Stimulated activated CD4-positive, alpha-beta T cell treated with anti-CD3 and anti-CD28 coated beads, Interleukin-1b, Interleukin-23, amount 100 ng/mL, for 4 hours (primary cell): ENCODE results near the gene TBX4.
"Not testable (repeated sequence)": the region's sequence is repeated elsewhere in the genome, so short reads cannot be mapped to it uniquely, and the experiment has no call there.

Experiments
- DNase-seq, 2 donors: peaks; one replicate each; pipeline ENCODE4 v3.0.0-alpha.2; 2020; ENCODE audit warnings: low read depth in 2 of 2

TBX4 gene

DNA sequence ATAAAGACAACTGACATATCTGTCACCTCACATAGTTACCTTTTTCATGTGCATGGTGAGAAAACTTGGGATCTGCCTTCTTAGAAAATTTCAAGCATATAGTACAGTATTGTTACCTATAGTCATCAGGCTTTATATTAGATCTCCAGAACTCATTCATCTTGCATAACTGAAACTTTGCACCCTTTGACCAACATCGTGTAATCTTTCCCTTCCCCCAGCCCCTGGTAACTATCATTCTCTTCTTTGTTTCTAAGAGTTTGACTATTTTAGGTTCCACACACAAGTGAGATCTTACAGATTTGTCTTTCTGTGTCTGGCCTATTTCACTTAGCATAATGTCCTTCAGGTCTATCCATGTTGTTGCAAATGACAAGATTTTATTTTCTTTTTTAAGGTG, 22.9 kb upstream of the TBX4 start:
- no peak for DNase-seq

DNA sequence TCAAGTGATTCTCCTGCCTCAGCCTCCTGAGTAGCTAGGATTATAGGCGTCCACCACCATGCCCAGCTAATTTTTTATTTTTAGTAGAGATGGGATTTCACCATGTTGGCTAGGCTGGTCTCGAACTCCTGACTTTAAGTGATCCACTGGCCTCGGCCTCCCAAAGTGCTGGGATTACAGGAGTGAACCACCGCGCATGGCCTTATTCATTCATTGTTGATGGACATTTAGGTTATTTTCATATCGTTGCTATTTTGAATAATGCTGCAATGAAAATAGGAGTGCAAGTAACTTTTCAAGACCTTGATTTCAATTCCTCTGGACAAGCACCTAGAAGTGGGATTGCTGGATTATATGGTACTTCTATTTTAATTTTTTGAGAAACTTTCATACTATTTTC, 22.4 kb upstream of the TBX4 start:
- not testable (repeated sequence) for DNase-seq

DNA sequence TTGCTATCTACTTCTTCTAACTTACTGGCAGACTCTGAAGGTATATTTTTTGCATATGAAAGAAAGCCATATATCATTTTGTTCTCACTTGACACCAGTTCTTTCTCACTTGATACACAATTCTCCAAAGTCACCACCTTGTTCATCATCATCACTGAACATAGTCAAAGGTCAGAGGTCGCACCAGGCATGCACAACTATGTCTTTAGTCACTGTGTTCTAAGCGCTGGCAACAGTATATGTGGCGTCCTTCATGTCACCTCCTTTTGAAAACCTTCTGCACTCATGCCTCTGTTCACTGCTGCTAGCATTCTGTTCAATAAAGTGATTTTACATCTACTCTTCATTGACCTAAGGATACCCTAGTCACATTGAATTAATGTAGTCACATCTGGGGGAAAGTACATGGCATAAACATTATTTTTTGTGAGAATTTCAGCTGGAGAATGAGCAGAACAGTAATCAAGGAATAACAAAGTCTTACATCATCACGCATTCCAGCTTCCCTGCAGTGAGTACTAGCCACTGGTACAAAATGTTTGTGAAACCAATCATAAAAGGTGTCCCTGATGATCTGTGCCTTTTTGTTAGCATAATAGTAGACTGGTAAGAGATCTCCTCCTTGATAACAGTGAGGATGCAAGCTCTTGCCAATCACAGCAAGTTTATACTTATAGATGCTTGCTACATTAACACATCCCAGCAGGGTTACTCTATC, 20.5 kb upstream of the TBX4 start:
- DNase-seq = no peak

DNA sequence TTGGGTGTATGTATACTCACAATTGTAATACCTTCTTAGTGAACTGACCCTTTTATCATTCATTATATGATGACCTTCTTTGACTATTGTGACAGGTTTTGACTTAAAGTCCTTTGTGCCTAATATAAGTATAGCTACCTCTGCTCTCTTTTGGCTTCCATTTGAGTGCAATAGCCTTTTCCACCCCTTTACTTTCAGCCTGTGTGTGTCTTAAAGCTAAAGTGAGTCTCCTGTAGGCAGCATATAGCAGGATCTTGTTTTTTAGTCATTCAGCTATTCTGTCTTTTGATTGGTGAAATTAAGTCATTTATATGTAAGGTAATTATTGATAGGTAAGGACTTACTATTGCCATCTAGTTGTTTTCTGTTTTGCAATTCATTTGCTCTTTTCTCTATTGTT, 15.9 kb upstream of the TBX4 start:
- no peak for DNase-seq

DNA sequence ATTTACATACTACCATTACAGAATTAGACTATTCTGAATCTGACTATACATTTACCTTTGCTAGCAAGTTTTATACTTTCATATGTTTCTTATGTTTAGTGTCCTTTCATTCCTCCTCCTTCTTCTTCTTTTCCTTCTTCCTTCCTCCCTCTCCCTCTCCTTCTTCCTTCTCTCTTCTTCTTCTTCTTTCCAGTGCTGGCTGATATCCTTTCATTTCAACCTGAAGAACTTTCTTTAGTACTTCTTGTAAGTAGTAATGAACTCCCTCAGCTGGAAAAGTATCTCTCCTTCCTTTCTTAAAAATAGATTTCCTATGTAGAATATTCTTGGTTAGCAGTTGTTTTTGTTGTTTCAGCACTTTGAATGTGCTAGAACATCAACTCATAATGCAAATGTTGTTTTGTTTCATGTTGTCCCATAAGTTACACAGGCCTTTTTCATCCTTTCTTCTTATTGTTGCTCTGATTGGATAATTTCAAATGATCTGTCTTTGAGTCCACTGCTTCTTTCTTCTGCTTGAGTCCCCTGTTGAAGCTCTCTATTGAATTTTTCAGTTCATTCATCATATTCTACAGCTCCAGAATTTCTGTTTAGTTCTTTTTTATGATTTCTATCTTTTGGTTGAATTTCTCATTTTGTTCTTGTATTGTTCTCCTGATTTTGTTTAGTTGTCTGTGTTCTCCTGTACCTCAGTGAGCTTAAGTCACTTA, 15.1 kb upstream of the TBX4 start:
- DNase-seq = no peak

DNA sequence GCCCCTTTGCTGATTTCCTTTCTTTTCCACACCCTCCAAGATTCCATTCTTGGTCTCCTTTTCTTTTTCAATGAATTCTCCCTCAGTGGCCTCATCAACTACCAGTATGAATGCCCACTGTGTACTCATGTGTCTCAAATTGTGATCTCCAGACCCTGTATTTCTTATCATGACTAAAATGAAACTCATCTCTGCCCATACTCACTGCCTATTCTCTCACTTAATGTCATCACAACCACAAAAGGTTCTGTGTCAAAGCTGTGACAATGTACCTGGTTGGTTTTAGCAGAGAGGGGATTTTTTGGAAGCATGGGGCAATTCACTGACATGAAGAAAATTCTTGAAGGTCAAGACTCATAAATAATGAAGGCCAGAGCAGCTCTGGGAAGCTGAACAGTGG, 11.5 kb upstream of the TBX4 start:
- no peak for DNase-seq

DNA sequence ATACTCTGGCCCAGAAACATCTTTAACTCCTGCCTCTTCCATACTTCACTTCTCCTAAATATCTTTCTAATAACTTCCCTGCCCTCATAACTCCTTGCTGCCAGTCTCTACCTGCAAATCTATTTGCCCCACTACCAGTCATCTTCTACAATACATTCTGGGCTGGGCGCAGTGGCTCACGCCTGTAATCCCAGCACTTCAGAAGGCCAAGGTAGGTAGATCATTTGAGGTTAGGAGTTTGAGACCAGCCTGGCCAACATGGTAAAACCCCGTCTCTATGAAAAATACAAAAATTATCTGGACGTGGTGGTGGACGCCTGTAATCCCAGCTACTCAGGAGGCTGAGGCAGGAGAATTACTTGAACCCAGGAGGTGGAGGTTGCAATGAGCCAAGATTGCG, 10.7 kb upstream of the TBX4 start:
- not testable (repeated sequence) for DNase-seq

DNA sequence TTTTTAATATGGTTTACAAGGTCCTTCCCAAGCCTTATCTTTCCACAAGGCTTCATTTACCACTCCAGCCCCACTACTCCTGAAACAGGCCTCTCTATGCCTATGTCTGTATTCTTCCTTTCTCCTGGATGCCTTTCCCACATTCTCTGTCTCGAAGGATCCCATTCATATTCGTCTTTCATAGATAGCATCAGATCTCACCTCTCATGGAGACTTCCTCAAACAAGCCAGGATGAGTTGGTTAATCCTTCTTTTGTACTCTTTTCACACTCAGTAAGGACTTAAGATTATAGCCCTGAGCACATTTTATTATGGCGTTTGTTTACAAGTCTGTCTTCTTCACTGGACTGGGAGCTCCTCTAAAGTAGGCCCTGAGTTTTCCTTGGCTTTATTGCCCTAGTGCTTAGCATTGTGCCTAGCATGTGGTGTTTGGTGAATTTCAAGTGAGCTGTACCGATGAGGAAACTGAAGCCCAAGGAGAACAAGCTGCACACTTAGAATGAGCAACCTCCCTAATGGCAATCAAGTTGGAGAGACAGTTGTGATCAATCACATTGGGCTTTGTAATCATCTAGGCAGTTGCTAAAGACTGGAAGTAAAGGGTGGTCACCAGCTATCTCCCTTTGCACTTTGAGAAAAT, 10.0 kb upstream of the TBX4 start:
- DNase-seq = no peak

DNA sequence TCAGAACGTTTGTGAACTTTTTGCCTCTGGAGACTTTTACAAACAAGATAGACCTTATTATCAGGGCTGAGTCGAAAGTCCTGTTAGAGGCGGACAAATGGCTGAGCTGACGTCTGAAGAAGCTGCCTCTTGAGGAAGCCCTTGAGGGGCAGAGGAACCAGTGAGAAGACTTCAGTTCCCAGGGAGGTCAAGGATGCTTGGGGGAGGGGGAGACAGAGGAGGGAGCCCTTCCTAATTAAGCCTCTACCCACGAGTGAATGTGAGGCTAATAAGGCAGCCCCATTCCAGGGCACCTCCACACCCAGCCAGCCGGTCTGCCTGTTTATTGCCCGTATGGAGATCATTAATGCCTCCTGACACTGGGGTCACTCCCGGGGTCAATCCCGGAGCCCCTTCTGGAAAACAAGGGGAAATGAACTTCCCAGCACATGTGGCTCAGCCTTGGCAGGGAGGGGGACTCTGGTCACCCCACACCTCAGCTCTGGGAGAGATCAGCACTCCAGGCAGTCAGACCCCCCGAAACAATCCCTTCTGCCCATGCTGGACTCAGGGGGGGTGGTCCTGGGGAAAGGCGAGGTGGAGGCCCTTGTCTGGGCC, 9.2 kb upstream of the TBX4 start:
- no peak for DNase-seq

DNA sequence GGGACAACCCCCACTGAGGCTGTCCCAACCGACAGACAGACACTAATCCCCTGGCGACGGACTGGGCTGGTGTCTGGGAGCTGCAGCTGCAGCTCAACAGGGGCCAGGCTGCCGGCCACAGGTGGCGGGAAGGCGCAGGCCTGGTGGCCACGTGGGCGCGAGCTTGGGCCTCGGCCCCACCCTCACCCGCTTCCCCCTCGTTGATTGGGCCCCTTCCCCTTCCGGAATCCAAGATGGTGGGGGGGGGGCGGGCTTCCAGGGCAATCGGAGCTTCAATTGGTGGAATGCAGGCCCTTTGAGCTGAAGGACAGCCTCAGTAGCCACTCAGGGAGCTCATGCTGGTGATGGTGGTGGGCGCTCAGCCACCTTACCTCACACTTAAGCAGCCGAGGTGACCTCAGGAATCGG, 8.7 kb upstream of the TBX4 start:
- DNase-seq = no peak

DNA sequence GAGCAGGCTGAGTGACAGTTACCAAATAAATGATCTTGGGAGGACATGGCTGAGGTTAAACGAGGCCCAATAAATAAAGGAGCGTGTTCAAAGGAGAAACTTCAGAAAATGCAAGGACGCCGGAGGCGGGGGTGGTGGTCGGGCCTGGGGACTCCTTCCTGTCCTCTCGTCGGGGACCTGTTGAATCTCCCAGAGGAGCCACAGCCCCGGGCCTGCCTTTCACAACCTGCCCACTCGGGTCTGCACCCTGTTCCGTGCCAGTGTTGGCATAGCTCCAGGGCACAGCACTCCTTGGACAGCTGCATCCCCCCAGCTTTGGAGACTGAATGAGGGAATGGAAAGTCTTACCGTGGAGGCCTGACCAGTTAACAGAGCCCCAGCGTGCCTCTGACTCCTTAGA, 8.1 kb upstream of the TBX4 start:
- DNase-seq = no peak

DNA sequence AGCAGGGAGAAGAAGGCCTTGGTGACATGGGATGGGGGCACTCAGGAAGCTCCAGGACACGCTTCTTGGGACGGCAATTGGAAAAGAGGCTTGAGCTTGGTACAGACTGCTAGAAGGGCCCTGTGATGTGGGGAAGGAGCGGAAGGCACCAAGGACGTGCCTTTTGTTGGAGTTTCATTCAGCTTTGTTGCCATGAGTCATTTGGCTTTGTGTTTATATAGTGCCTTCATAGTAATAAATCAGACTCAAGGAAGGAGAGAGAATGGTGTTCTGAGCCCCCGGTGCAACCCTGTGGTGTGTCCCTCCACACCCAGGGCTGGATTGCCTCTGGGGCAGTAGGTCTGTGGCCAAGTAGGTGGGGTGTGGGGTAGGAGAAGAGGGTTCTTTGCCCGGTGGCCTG, 7.4 kb upstream of the TBX4 start:
- no peak for DNase-seq

DNA sequence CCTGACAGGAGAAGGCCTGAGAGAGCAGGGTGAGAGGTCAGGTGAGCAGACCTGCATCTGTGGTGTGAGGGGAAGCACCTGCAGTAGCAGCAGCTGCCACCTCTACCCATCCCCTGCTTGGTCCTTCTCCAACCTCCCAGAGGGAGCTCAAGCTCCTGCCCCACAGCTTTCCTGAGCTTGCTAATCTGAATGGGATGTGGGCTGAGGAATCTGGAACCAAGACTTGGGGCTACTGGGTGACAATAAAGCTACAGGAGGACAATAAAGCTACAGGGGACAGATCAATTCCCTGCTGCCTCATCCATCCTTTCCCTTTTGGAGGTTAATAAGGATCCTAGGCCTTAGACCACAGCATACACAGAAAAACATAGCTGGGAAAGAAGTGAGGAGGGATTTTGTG, 4.9 kb upstream of the TBX4 start:
- DNase-seq = no peak

DNA sequence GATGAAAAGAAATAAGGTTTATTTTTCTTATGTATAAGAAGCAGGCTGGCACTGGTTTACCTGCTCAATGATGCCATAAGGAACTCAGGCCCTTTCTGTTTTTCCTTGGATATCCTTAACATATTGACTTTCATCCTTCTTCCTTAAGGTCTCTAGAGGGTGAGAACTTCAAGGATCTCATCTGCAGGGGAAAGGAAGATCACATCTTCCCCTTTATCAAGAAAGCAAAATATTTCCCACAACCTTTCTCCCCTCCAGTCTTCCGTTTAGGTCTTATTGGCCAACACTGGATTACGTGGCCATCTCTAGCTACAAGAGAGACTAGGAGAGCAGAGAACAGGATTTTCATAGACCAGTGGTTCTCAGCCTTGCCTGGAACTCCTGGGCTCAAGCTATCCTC, 4.2 kb upstream of the TBX4 start:
- DNase-seq = no peak

DNA sequence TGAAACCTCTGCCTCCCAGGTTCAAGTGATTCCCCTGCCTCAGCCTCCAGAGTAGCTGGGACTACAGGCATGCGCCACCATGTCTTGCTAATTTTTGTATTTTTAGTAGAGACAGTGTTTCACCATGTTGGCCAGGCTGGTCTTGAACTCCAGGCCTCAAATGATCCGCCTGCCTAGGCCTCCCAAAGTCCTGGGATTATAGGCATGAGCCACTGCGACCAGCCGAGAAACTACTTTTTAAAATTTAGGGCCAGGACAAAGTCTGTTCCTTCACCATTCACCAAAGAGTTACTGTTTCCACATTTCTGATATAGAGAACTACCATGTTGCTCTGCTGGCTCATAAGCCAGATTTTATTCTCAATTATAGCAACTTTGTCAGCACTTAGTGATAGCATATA, 3.1 kb upstream of the TBX4 start:
- not testable (repeated sequence) for DNase-seq

DNA sequence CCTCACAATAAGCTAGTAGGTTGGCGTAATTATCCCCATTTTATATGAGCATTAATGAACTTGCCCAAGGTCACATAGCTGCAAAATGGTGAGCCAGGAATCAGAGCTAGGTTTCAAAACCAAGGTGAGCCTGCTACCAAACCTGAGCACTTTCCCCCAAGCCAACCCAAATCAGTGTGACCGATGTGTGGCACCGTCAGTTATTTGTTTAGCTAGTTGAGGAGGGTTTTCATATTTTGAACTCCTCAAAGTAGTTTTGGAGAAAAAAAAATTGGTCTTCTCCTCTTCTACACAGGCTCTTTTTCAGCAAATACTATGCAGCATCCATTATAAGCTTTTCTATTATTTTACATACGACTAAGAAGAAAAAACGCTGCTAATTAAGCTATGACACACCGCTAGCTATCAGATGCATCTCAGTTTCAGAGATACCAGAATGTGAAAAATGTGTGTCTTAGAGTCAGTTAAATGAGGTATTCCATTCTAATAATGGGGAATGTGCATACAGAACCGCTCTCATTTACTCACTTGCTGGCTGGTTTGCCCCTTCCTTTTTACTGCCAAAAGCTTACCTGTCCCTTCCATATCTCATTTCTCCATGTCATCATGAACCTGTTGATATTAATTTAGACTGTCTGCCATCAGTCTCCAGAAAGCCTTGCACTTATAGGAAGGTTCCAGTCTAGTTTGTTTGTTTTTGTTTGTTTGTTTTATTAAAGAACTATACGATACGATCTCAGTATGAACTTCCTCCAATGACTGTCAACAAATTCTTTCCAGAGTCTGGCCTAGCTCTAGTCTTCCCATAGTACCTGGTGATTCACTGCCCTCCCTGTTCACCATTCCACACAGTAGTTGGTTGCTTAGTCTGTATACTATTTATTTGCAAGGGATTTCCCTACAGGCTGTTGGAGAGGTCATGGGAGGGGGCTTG, 2.2 kb upstream of the TBX4 start:
- no peak for DNase-seq

DNA sequence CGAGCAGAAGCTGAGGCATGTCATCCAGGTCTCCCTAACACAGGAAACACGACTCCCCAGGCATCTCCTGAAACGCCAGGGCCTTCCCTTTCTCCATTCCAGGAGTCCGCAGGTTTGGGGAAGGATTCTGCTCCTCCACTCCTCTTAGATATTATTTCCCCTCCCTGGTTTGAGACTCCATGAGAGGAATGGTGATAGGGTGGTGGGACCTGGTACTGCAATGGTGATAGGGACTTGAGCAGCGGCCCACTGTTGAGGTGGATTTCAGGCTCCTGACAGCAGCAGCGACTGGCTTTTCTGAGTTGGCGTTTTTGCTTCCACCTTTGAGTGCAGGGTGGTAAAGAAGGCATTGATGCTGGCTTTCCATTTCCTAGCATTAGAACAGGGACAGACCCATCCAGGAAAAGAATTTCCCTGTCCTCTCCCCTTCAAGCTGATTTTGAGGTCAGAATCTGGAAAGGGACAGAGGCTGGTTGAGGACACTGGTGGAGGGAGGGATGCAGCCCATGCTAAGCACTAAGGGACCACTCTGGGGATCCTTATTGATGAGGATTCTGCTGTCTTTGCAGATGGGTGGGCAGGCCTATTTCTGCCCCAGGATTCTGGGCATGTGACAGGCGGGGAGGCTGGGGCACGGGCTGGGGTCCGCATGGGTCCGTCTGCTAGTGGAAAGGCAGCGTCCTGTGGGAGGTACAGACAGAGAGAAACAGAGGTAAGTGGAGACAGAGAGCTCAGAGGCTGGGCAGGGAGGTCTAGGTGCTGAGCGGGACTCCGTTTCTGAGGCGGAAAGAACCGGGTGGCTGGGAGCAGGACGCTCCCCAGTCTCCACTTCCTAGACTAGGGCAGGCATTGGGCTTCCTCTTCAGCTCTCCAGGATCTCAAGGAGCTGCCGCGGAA, 1.3 kb upstream of the TBX4 start:
- no peak for DNase-seq

DNA sequence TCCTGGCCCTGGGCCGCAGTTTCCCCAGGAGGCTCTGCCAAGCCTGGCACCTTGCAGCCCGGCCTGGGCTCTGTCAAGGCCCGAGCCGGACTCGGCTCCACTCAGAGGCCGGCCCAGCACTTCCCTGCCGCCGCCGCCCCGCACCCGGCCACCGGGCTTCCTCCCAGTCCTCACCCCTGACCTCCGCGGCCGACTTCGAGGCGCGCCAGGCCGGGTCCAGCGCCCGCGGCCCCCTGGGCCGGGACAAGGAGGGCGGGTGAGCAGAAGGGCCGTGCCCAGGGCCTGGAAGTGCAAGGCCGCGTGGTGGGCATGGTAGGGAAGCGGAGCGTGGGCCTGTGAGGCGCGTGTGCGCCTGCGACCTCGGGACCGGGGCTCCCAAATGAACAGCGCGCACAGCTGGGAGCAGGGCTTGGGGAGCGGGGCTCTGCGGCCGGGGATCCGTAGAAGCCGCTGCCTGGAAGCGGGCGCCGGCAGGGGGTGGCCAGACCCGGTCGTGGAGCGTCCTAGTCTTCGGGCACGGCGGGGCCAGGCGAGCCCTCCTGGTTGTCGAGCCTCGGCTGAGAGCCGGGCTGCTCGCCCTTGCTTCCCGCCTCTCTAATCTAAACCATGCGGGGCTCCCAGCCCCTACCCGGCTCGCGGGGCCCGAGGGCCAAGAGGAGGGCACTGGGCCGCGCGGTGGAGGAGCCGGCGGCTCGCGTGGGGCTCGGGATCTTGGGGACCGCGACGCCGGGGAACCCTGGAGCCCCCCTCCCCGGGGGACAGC, 503 bp upstream of the TBX4 start:
- no peak for DNase-seq

DNA sequence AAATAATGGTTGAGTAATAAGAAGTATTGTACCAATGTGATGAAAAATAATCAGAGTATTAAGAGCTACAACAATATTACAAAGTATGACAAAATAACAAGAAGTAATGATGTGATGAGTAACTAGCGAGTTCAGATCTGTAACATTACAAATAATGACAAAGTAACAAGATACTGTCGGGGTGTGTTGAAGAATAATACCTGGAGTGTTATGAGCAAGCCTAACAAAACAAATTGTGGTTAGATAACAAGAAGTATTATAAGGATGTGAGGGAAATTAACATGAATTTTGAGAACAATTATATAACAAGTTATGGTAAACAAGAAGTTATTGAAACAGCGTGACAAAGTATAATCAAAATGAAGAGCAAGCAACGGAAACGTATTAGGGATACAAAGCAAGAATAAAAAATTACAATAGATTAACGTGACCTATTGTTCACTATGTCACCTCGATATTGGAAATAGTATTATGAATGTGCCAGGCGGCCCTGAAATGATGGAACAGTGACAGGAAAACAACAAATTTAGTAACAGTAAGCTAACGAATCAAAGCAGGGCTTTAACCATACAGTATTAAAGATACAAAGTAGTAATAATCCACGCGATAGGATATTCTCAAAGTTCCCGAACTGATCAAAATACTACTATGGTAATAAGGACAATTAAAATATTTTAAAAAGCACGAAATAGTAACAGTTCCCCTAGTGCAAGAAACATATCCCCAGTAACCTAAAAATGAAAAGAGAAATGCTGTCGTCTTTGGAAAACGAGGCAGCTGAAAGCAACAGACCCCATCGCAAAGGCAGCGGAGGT, 1.6 kb downstream of the TBX4 start:
- DNase-seq = no peak
